T-helper 9 cell (primary cell): ENCODE data around the gene DNAJC18.

Source experiments
- DNase-seq: peaks from one replicate; pipeline ENCODE4 v3.0.0-alpha.2; 2020

Gene DNAJC18

GRCh38 chr5:139385061-139386049 lies 54.0 kb downstream of the DNAJC18 start:
- DNase-seq = no peak

DNA sequence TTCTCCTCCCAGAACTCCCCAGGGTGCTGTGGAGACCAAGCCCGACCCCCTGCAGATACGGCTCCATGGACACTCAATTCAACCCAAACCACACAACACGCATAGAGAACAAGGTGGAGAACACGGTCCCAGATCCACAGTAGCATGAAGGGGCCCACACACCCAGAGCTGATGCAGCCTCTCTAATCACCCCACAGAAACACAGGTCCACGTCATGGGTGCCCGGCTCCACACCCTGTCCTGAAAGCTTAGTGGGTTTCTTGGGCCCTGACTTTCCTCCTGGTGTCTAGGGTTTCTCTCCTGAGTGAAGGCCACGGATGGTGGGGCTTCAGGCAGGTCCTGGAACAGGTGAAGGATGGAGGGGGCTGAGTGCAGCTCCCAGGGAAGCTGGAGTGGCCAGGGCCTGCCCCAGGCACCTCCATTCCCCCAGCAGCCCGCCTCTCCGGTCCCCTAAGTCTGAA lies 54.7 kb downstream of the DNAJC18 start:
- no peak for DNase-seq

- DNase-seq = no peak
Observed at GRCh38 chr5:139383993-139384590, 55.2 kb downstream of the DNAJC18 start.

GRCh38 chr5:139383275-139383992 lies 55.9 kb downstream of the DNAJC18 start, which contains the start of gene SLC23A1:
Gene SLC23A1 (minus strand): TSS chr5:139383297. CDS start chr5:139383253, 44 bp downstream.
- no peak for DNase-seq

- DNase-seq = no peak
Observed at GRCh38 chr5:139382807-139383206, 56.5 kb downstream of the DNAJC18 start.

DNA sequence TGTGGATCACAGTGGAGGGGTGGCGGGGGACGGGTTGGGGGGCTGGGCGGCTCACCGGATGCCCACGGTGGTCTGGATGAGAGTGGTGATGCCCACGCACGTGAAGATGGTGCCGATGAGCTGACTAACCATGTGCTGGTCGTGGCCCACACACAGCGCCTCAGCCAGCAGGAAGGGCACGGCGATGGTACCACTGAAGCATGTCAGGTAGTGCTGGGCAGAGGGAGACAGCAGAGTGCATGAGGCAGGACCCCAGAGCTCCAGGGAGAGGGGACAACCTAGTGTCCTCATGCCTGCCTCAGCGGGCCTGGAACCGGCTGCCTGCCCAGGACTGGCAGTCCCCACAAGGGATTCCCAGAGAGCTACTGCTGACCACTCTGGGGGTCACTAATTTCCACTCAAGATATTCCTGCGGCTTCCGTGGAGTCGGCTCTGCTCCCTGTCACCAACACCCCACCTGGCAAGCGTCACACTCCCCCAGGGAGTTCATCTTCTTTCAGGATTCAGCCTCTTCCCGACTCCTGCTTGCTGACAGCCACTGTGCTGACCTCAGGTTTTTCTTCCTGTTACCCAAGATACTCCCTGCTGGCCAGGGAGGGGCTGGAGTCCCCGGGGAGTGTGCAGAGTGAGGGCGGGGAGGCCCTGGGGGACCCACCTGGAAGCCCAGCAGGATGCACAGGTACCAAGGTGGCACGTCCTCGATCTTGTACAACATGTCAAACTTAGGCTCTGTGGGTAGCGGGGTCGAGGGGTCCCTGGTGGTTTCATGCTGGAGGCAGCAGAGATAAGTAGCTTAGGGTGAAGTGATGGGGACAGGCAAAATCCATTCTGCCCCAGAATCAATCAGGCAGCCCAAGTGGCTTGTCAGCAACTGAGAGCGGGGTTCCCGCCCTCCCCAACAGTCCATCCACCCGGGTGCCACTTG lies 57.2 kb downstream of the DNAJC18 start:
- no peak for DNase-seq

DNA sequence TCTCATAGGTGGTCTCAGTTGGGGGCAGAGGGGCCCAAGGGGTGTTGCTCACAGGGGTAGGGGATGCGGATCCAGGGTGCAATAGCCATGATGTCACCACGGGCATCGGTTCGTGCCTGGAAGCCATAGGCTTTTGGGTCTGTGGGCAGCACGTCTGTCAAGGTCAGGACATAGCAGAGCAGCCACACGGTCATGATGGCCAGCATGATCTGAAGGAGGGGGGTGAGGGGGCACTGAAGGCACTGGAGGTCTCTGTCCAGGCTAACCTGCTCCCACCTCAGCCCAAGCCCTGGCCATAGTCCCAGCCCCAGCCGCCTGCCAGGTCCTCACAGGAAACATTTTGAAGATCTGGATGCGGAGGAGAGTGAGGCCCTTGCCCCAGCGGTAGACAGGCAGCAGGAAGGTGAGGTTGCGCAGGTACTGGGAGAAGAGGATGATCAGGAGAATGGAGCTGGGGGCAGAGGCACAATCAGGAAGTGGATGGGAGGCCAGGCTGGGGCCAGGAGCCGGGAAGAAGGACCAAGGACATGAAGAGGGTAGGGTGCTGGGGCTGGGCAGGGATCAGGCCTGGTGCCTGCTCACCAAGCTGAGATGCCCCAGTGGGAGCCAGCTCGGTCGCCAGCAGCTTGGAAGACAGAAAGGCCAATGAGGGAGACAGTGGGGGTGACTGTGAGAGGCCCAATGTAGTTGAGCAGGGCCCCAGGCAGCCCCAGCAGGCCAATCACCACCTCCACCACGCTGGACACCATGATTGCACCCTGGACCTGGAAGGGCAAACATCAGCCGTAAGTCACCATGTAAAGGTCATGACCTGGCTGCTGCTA lies 59.5 kb downstream of the DNAJC18 start:
- no peak for DNase-seq

DNA sequence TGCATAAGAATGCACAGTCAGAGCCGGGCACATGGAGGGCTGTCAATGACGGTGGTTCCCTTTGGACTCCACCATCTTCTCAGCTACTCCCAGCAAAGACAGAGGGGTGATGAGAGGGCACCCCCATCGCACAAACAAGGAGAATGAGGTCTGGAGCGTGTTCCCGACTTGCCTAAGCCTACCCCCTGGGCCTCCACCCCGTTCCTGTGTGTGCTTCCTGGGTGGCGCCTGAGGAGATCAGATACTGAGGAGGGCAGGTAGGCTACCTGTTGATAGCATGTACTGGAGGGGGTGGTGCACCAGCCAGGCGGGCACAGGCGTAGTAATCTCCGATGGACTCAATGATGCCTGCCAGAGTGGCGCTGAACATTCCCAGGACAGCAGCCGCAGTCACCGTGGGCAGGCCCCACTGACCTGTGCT lies 60.4 kb downstream of the DNAJC18 start:
- no peak for DNase-seq

DNA sequence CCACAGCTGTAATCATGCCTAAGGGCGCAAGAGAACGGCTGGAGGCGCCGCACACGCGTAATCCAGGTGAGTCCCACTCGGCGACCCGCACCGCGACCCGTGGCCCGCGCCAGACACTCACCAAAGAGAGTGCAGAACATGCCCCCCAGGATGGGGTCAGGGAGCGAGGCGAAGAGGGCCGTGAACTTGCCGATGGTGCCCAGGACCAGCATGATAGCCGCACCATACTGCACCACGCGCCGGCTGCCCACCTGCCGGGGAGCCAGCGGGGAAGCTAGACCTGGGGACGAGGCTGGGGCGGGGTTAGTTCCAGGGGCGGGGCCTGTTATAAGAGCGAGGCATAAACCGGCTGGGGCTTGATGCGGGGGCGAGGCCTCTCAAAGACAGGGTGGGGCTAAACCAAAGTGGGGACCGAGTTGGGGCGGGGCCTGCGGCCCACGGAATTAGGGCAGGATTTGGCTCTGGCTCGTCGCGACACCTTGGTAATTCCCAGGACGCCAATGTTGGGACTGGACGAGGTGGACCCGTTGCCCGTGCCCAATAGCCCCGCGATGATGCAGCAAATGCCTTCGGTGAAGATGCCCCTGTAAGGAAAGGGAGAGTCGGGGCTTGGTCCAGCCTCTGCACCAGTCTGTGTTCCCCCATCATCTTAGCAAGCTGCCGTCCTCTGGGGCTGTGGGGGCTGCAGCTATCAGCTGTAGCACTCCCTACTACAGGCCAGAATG lies 61.1 kb downstream of the DNAJC18 start:
- no peak for DNase-seq

DNA sequence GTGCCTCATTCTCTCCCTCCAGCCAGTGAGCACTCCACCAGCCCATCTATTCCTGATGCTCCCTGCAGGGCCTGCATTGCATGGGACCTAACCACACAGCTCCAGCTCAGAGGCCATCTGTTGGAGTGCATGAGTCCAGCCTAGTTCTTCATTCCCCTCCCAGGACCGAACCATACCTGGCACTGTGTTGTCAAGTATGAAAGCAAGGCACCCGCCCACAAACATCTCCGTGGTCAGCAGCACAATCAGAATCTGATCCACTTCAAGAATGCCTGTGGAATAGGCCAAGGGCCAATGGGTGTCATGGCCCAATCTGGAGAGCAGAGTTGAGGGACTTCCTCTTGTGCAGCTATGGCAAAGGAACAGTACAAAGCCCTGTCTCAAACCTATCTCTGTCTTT lies 62.1 kb downstream of the DNAJC18 start:
- no peak for DNase-seq

DNA sequence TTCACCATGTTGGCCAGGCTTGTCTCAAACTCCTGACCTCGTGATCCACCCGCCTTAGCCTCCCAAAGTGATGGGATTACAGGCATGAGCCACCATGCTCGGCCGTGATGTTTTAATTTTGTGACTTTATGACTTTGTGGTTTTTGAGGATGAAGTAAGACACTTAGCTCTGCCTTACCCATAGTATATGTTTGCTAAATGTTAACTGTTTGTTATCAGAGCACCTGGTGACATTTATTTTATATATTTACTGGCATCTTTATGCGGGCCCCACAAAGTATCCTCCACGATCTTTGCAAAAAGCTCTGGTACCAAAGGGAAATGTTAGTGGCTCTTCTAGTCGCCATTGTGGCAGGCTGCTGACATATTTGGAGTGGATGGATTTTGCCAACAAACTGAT lies 63.0 kb downstream of the DNAJC18 start:
- no peak for DNase-seq

- no peak for DNase-seq
Observed at GRCh38 chr5:139374909-139375308, 64.4 kb downstream of the DNAJC18 start.

DNA sequence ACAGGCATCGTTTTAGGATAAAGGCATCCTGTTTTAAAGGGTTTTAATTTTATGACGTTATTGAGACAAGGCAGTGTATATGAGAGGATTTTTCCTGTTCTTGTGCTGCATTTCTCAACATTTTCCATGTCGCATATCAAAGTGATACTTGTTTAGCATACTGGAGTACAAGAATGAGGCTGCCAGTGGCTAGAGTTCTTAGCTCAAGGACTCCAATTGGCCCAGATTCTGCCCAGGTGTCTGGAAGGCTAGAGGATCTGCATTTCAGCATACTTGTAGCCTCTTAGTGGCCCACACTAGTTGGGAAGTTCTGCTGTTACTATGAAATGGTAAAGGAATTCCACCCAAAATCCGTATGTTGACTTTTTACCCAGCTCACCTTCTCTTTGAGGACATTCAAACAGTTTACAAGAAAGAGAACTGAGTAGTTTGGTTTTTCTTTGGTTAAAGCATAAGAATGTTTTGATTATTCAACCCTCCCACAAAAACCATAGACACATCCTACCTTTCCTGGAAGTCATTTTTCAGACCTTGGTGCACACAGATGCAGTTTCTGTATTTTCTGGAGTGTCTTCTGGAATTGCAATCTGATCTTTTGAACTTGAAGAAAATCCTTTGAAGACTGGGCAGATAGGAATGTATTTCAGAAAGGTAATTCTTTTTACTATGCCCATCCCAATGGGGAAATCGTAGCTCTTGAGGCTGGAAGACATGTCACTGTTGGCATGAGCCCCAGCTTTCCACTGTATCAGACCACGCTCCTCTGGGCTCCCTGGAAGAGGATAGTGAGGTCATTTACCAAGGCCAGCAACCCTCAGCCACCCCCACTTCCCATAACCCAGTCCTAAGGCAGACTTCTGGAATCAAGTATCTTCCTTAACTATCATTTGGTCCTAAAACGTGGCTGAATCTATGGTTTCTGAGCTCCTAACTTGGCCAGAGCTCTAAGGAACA lies 67.6 kb downstream of the DNAJC18 start:
- no peak for DNase-seq

GRCh38 chr5:139369181-139369580 lies 70.1 kb downstream of the DNAJC18 start:
- DNase-seq = no peak

- DNase-seq = no peak
Observed at GRCh38 chr5:139368613-139369012, 70.7 kb downstream of the DNAJC18 start.

GRCh38 chr5:139364466-139364865 lies 74.9 kb downstream of the DNAJC18 start:
- no peak for DNase-seq

- DNase-seq = no peak
Observed at GRCh38 chr5:139363937-139364336, 75.4 kb downstream of the DNAJC18 start.

- no peak for DNase-seq
Observed at GRCh38 chr5:139361835-139362429, 77.4 kb downstream of the DNAJC18 start.

DNA sequence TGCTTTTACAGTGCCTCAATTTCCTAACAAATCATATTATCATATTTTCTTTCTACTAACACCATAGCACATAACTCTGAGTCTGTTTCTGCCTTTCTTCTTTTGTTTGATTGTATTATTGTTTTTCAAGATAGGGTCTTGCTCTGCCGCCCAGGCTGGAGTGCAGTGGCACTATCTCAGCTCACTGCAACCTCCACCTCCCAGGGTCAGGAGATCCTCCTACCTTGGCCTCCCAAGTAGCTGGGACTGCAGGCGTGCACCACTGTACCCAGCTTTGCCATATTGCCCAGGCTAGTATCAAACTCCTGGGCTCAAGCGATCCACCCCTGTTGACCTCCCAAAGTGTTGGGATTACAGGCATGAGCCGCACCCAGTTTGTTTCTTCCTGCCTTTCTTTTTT lies 78.9 kb downstream of the DNAJC18 start:
- no peak for DNase-seq
